HG03280 (cell line): ENCODE measurements around the gene GRIN2B.
A peak's percentile ranks its signal among the peaks of the same experiment; 100 is the strongest.

Experiments
- ATAC-seq: cut with Tn5 transposase; IDR thresholded peaks from one replicate; pipeline ENCODE4 v1.9.1; 2021; ENCODE audit warnings: mild to moderate bottlenecking, moderate library complexity; ENCODE audit not compliant: unreplicated experiment

The GRIN2B gene

GRCh38 chr12:13959131-13959723 is 22.2 kb downstream of the GRIN2B start:
- ATAC-seq: no peak

GRCh38 chr12:13957576-13957975 is 23.8 kb downstream of the GRIN2B start:
- ATAC-seq: no peak

- no peak for ATAC-seq
These were observed 25.3 kb downstream of the GRIN2B start for GRCh38 chr12:13956060-13956590.

GRCh38 chr12:13952096-13952495 is 29.3 kb downstream of the GRIN2B start:
- no peak for ATAC-seq

GRCh38 chr12:13950502-13950901 is 30.9 kb downstream of the GRIN2B start:
- no peak for ATAC-seq

- no peak for ATAC-seq
These were observed 32.8 kb downstream of the GRIN2B start for GRCh38 chr12:13948621-13949020.

- no peak for ATAC-seq
These were observed 34.0 kb downstream of the GRIN2B start for GRCh38 chr12:13947276-13947946.

GRCh38 chr12:13945641-13946040 is 35.8 kb downstream of the GRIN2B start:
- ATAC-seq: no peak

GRCh38 chr12:13945236-13945635 is 36.2 kb downstream of the GRIN2B start:
- no peak for ATAC-seq

GRCh38 chr12:13942826-13943225 is 38.6 kb downstream of the GRIN2B start:
- ATAC-seq: no peak

GRCh38 chr12:13941258-13942249 is 39.8 kb downstream of the GRIN2B start:
- ATAC-seq: peak; percentile 65

GRCh38 chr12:13940335-13940865 is 41.0 kb downstream of the GRIN2B start:
- ATAC-seq: no peak

GRCh38 chr12:13937735-13938134 is 43.7 kb downstream of the GRIN2B start:
- ATAC-seq: no peak

GRCh38 chr12:13935169-13935568 is 46.2 kb downstream of the GRIN2B start:
- ATAC-seq: no peak
